DOHH2 (cell line): ENCODE results near the gene SESN1.

Experiments
- CTCF ChIP-seq: fragments of 200-600 bp; sonication (generic); IDR thresholded peaks from one replicate; pipeline ENCODE4 v1.5.1; 2014; ENCODE audit warnings: antibody characterized with exemption, mild to moderate bottlenecking, low read depth, low read length; ENCODE audit not compliant: poor library complexity, severe bottlenecking
- EZH2phosphoT487 ChIP-seq: fragments of 200-600 bp; sonication (generic); IDR thresholded peaks from 2 replicates; pipeline ENCODE4 v1.6.1; 2017; ENCODE audit warnings: borderline replicate concordance, mild to moderate bottlenecking, antibody characterized with exemption, low read length, moderate library complexity, mixed read lengths

- TF ChIP-seq CTCF (no peak), EZH2phosphoT487 (no peak)
Observed at GRCh38 chr6:109036574-109037294, 57.9 kb downstream of the SESN1 start.
